CMK (cell line): ENCODE data around the gene KBTBD6.
"Not testable (repeated sequence)": the region's sequence is repeated elsewhere in the genome, so short reads cannot be mapped to it uniquely, and the experiment has no call there.

ENCODE experiments used
- DNase-seq: peaks from one replicate; pipeline ENCODE4 v3.0.0-alpha.2; 2010; ENCODE audit warnings: low read depth

KBTBD6 gene

GRCh38 chr13:41136396-41137031, 3.9 kb upstream of the KBTBD6 start:
- no peak for DNase-seq

- no peak for DNase-seq
These were observed 1.3 kb upstream of the KBTBD6 start for GRCh38 chr13:41133951-41134350.

GRCh38 chr13:41131660-41132511, 716 bp downstream of the KBTBD6 start:
- DNase-seq = not testable (repeated sequence)

GRCh38 chr13:41131189-41131588, 1.4 kb downstream of the KBTBD6 start:
- not testable (repeated sequence) for DNase-seq

GRCh38 chr13:41130356-41130755, 2.2 kb downstream of the KBTBD6 start:
- DNase-seq = no peak

- no peak for DNase-seq
These were observed 4.9 kb downstream of the KBTBD6 start for GRCh38 chr13:41127701-41128100.

- no peak for DNase-seq
These were observed 9.8 kb downstream of the KBTBD6 start for GRCh38 chr13:41122838-41123237.

- DNase-seq = no peak
These were observed 14.7 kb downstream of the KBTBD6 start for GRCh38 chr13:41117869-41118268.

- no peak for DNase-seq
These were observed 21.1 kb downstream of the KBTBD6 start for GRCh38 chr13:41111454-41111853.

- no peak for DNase-seq
These were observed 25.0 kb downstream of the KBTBD6 start for GRCh38 chr13:41107584-41108014.

- DNase-seq = no peak
These were observed 25.5 kb downstream of the KBTBD6 start for GRCh38 chr13:41107104-41107571.

GRCh38 chr13:41099986-41100385, 32.6 kb downstream of the KBTBD6 start:
- DNase-seq = no peak

- DNase-seq = no peak
These were observed 33.8 kb downstream of the KBTBD6 start for GRCh38 chr13:41098761-41099160.

GRCh38 chr13:41095681-41096080, 36.9 kb downstream of the KBTBD6 start:
- DNase-seq = not testable (repeated sequence)

- DNase-seq = no peak
These were observed 46.5 kb downstream of the KBTBD6 start for GRCh38 chr13:41085961-41086585.

- no peak for DNase-seq
These were observed 52.9 kb downstream of the KBTBD6 start for GRCh38 chr13:41079725-41080124.
